WERI-Rb-1 (cell line): ENCODE results near the gene PAGR1.
"Not testable (repeated sequence)": the region's sequence is repeated elsewhere in the genome, so short reads cannot be mapped to it uniquely, and the experiment has no call there.

Experiments
- DNase-seq: peaks from one replicate; pipeline ENCODE4 v3.0.0-alpha.2; 2020
- H3K27ac ChIP-seq: fragments of 250-450 bp; sonication (Bioruptor Pico); 2 replicates; pipeline ENCODE4 v1.5.1; 2020; ENCODE audit warnings: mild to moderate bottlenecking, moderate library complexity
- H3K27me3 ChIP-seq: fragments of 250-450 bp; sonication (Bioruptor Pico); 2 replicates; pipeline ENCODE4 v1.5.1; 2021; ENCODE audit warnings: mild to moderate bottlenecking, low read depth, moderate library complexity; ENCODE audit not compliant: insufficient read depth, severe bottlenecking
- H3K36me3 ChIP-seq: fragments of 250-450 bp; sonication (Bioruptor Pico); 2 replicates; pipeline ENCODE4 v1.5.1; 2020; ENCODE audit warnings: mild to moderate bottlenecking, moderate library complexity
- H3K4me3 ChIP-seq: 2 replicates; pipeline ENCODE4 v1.5.1; 2011; ENCODE audit warnings: low read depth, mild to moderate bottlenecking, control low read depth, low read length
- H3K9me3 ChIP-seq: fragments of 250-450 bp; sonication (Bioruptor Pico); 2 replicates; pipeline ENCODE4 v1.5.1; 2021; ENCODE audit warnings: mild to moderate bottlenecking, moderate library complexity; ENCODE audit not compliant: severe bottlenecking
- TF ChIP-seq, protein P1 (sequence below): IDR thresholded peaks from 2 replicates; pipeline ENCODE4 v1.5.1; 2011; ENCODE audit warnings: low read depth, mild to moderate bottlenecking, control low read depth, inconsistent platforms, low read length

Gene PAGR1

DNA sequence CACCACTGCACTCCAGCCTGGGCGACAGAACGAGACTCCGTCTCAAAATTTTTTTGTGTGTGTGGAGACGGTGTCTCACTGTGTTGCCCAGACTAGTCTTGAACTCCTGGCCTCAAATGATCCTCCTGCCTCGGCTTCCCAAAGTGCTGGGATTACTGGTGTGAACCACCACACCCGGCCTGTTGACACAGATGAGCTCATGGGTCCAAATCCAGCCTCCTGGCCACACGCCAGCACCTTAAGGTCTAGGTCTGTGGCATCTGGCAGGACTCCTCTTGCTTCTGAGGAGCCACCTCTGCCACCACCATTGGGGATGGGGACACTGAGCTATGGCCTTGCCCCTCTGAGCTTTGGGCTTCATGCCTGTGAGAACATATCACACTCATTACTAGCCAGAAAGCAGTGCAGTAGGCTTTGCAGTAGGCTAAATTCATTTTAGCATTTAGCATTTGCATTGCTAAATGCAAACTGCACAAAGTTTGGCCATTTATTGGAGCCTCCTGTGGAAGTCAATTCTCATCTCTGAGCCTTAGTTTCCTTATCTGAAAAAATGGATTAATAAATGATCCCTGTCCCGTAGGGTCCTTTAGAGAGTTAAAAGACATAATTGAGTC is 52.6 kb downstream of the PAGR1 start:
- no peak overlapping the region for H3K27ac ChIP-seq
- H3K9me3 ChIP-seq: no peaks in the 10 kb centered on the region
- H3K4me3 ChIP-seq: no peak overlapping the region
- peak; percentile 32 for DNase-seq
- TF ChIP-seq, protein P1, sequence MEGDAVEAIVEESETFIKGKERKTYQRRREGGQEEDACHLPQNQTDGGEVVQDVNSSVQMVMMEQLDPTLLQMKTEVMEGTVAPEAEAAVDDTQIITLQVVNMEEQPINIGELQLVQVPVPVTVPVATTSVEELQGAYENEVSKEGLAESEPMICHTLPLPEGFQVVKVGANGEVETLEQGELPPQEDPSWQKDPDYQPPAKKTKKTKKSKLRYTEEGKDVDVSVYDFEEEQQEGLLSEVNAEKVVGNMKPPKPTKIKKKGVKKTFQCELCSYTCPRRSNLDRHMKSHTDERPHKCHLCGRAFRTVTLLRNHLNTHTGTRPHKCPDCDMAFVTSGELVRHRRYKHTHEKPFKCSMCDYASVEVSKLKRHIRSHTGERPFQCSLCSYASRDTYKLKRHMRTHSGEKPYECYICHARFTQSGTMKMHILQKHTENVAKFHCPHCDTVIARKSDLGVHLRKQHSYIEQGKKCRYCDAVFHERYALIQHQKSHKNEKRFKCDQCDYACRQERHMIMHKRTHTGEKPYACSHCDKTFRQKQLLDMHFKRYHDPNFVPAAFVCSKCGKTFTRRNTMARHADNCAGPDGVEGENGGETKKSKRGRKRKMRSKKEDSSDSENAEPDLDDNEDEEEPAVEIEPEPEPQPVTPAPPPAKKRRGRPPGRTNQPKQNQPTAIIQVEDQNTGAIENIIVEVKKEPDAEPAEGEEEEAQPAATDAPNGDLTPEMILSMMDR: no peak
- H3K27me3 ChIP-seq: no peaks in the 10 kb centered on the region
- peaks cover 15% of the 10 kb centered on the region for H3K36me3 ChIP-seq

DNA sequence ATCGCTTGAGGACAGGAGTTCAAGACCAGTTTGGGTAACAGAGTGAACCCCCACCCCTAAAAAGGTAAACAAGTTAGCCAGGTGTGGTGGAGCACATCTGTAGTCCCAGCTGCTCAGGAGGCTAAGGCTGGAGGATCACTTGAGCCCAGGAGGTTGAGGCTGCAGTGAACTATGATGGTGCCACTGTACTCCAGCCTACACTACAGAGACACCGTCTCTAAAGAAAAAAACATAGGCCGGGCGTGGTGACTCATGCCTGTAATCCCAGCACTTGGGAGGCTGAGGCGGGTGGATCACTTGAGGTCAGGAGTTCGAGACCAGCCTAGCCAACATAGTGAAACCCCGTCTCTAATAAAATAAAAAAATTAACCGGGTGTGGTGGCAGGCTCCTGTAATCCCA is 53.1 kb downstream of the PAGR1 start:
- not testable (repeated sequence) for H3K4me3 ChIP-seq, H3K27ac ChIP-seq, DNase-seq, H3K9me3 ChIP-seq, H3K27me3 ChIP-seq
- peaks cover 15% of the 10 kb centered on the region for H3K36me3 ChIP-seq
